Muscle layer of colon (tissue), 2 donors: ENCODE measurements around the gene ZNF747.

Experiments used
- H3K27ac ChIP-seq: one replicate; pipeline ENCODE4 v1.7.0; 2013; ENCODE audit warnings: low read depth, mild to moderate bottlenecking, low read length, moderate library complexity
- H3K27me3 ChIP-seq, 2 donors: one replicate each; pipeline ENCODE4 v1.7.0; 2013; ENCODE audit warnings: low read length in 2 of 2, mild to moderate bottlenecking in 2 of 2; ENCODE audit not compliant: insufficient read depth in 2 of 2, control insufficient read depth in 1 of 2
- H3K36me3 ChIP-seq: one replicate; pipeline ENCODE4 v1.7.0; 2013; ENCODE audit warnings: mild to moderate bottlenecking, low read length; ENCODE audit not compliant: insufficient read depth
- H3K4me1 ChIP-seq: one replicate; pipeline ENCODE4 v1.7.0; 2013; ENCODE audit warnings: mild to moderate bottlenecking, low read length; ENCODE audit not compliant: insufficient read depth
- H3K4me3 ChIP-seq, 2 donors: one replicate each; pipeline ENCODE4 v1.7.0; 2013; ENCODE audit warnings: low read length in 2 of 2, low read depth in 1 of 2, mild to moderate bottlenecking in 1 of 2, moderate library complexity in 1 of 2
- H3K9ac ChIP-seq: one replicate; pipeline ENCODE4 v1.7.0; 2013; ENCODE audit warnings: low read length
- H3K9me3 ChIP-seq: one replicate; pipeline ENCODE4 v1.7.0; 2013; ENCODE audit warnings: mild to moderate bottlenecking, low read length
- donor health status: abdominal sarcoma.
- donor health status: Adenocarcinoma of cecum.

Gene ZNF747

GRCh38 chr16:30521476-30521872, 13.2 kb downstream of the ZNF747 start:
- Histone ChIP-seq H3K27me3 (no peaks in the 10 kb centered on the region), H3K27ac (no peak overlapping the region), H3K36me3 (peaks cover 7% of the 10 kb centered on the region), H3K4me1 (no peaks in the 10 kb centered on the region), H3K4me3 (no peak overlapping the region), H3K9me3 (no peaks in the 10 kb centered on the region), H3K9ac (no peak overlapping the region)

GRCh38 chr16:30519120-30520049, 15.3 kb downstream of the ZNF747 start:
- H3K27me3 ChIP-seq, result no peaks in the 10 kb centered on the region
- no peak overlapping the region for H3K9ac ChIP-seq
- H3K27ac ChIP-seq, result no peak overlapping the region
- no peak overlapping the region for H3K4me3 ChIP-seq
- H3K36me3 ChIP-seq, result peaks cover 1% of the 10 kb centered on the region
- no peaks in the 10 kb centered on the region for H3K9me3 ChIP-seq
- no peaks in the 10 kb centered on the region for H3K4me1 ChIP-seq

GRCh38 chr16:30518552-30518951, 16.1 kb downstream of the ZNF747 start:
- Histone ChIP-seq H3K27me3 (no peaks in the 10 kb centered on the region), H3K27ac (no peak overlapping the region), H3K9ac (no peak overlapping the region), H3K9me3 (no peaks in the 10 kb centered on the region), H3K4me3 (no peak overlapping the region), H3K4me1 (no peaks in the 10 kb centered on the region), H3K36me3 (no peaks in the 10 kb centered on the region)

- H3K9ac ChIP-seq, result no peak overlapping the region
- no peaks in the 10 kb centered on the region for H3K36me3 ChIP-seq
- no peaks in the 10 kb centered on the region for H3K27me3 ChIP-seq
- H3K4me3 ChIP-seq, result no peak overlapping the region
- no peak overlapping the region for H3K27ac ChIP-seq
- no peaks in the 10 kb centered on the region for H3K9me3 ChIP-seq
- no peaks in the 10 kb centered on the region for H3K4me1 ChIP-seq
Measured at GRCh38 chr16:30515275-30515674, 19.4 kb downstream of the ZNF747 start.

GRCh38 chr16:30511509-30511908, 23.1 kb downstream of the ZNF747 start:
- H3K27me3 ChIP-seq, result no peaks in the 10 kb centered on the region
- no peaks in the 10 kb centered on the region for H3K4me1 ChIP-seq
- H3K4me3 ChIP-seq, result no peak overlapping the region
- H3K9me3 ChIP-seq, result no peaks in the 10 kb centered on the region
- H3K9ac ChIP-seq, result no peak overlapping the region
- H3K36me3 ChIP-seq, result no peaks in the 10 kb centered on the region
- H3K27ac ChIP-seq, result no peak overlapping the region

- Histone ChIP-seq H3K27ac (no peak overlapping the region), H3K9ac (no peak overlapping the region), H3K9me3 (no peaks in the 10 kb centered on the region), H3K4me1 (no peaks in the 10 kb centered on the region), H3K4me3 (no peak overlapping the region), H3K36me3 (no peaks in the 10 kb centered on the region), H3K27me3 (no peaks in the 10 kb centered on the region)
Measured at GRCh38 chr16:30510376-30510938, 24.2 kb downstream of the ZNF747 start.

GRCh38 chr16:30509081-30509765, 25.4 kb downstream of the ZNF747 start:
- no peaks in the 10 kb centered on the region for H3K27me3 ChIP-seq
- H3K9ac ChIP-seq, result no peak overlapping the region
- no peak overlapping the region for H3K4me3 ChIP-seq
- no peak overlapping the region for H3K27ac ChIP-seq
- H3K36me3 ChIP-seq, result no peaks in the 10 kb centered on the region
- no peaks in the 10 kb centered on the region for H3K4me1 ChIP-seq
- H3K9me3 ChIP-seq, result no peaks in the 10 kb centered on the region

GRCh38 chr16:30503403-30504296, 31.0 kb downstream of the ZNF747 start:
- no peak overlapping the region for H3K9ac ChIP-seq
- no peaks in the 10 kb centered on the region for H3K36me3 ChIP-seq
- no peaks in the 10 kb centered on the region for H3K27me3 ChIP-seq
- H3K27ac ChIP-seq, result no peak overlapping the region
- H3K4me1 ChIP-seq, result no peaks in the 10 kb centered on the region
- no peaks in the 10 kb centered on the region for H3K9me3 ChIP-seq
- H3K4me3 ChIP-seq, result no peak overlapping the region

- Histone ChIP-seq H3K27ac (no peak overlapping the region), H3K4me1 (no peaks in the 10 kb centered on the region), H3K36me3 (no peaks in the 10 kb centered on the region), H3K4me3 (no peak overlapping the region), H3K27me3 (no peaks in the 10 kb centered on the region), H3K9ac (no peak overlapping the region), H3K9me3 (no peaks in the 10 kb centered on the region)
Measured at GRCh38 chr16:30499284-30499683, 35.4 kb downstream of the ZNF747 start.

GRCh38 chr16:30494709-30495108, 39.9 kb downstream of the ZNF747 start:
- no peaks in the 10 kb centered on the region for H3K9me3 ChIP-seq
- no peak overlapping the region for H3K4me3 ChIP-seq
- H3K9ac ChIP-seq, result no peak overlapping the region
- no peaks in the 10 kb centered on the region for H3K27me3 ChIP-seq
- no peak overlapping the region for H3K27ac ChIP-seq
- H3K36me3 ChIP-seq, result no peaks in the 10 kb centered on the region
- no peaks in the 10 kb centered on the region for H3K4me1 ChIP-seq
